GM21447 (cell line): ENCODE measurements around the gene MEGF9.

Source experiments
- ATAC-seq: cut with Tn5 transposase; IDR thresholded peaks from one replicate; pipeline ENCODE4 v1.9.1; 2021; ENCODE audit not compliant: unreplicated experiment

Gene MEGF9

GRCh38 chr9:120733190-120733589 is 18.9 kb upstream of the MEGF9 start:
- ATAC-seq, result no peak

DNA sequence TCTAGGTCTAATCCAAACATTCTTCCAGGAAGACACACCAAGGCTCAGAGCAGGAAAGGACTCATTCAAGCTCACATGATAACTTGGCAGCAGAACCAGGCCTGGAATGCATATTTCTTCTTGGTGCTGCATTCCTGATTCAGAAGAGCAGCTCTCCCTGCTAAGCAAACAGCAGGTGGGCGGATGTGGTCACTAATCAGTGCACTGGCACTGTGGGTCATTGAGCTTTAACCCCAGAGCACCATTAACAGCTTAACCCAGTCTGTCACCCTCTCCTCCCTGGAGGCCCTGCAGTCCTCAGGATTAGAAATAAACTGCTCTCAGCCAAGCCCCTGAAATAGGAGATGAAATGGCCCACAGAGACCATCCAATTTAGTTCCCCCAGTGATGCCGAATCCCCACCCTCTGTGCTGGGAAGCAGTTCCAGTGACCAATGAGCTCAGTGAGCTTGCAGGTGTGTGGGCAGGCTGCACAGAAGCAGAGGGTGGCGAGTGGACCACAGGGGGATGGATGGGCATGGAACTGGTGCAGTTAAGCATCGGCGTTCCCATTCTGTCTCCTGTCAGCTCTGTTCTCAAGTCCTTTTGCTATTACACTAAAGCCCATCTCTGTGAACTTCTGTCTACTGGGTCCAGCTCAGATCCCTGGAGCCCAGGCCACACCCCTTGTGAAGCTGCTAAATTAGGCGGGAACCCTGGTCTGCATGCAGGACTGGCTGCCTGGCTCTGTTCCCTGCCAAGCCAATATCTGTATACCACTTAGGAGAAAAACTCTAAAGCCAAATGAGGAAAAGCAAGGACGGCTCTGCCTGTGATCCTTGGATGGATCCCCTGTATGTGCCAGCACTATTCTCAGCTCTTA is 16.6 kb upstream of the MEGF9 start:
- no peak for ATAC-seq

GRCh38 chr9:120729791-120730241 is 15.5 kb upstream of the MEGF9 start:
- no peak for ATAC-seq

- no peak for ATAC-seq
Observed at GRCh38 chr9:120726484-120726883, 12.2 kb upstream of the MEGF9 start.

GRCh38 chr9:120725907-120726306 is 11.6 kb upstream of the MEGF9 start:
- no peak for ATAC-seq

DNA sequence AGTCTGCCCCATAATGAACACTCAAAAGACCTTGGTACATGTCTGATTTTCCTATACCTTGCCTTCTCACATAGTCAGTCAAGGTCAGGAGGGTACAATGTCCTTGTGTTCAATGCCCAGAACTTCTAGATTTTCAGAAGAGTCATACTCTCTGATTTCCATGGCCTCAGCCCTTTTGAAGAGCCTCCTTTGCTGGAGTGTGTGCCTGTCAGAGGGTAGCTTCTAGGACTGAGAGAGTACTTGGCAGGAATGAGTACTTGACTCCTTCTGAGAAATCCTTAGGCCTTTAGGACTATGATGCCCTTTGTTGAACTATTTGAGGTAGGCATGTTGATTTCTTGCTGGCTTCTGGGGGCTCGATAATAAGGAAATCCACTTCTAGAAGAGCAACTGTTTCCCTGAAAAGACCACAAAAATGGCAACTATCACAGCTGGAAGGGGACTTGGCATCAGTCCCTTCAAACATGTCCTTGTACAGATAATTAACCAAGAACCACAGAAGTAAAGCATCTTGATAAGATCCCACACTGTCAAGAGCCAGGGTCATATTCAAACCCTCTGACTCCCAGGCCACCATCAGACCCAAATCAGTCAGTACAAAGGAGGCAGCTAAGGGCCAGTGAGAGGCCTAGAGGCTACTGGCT is 10.6 kb upstream of the MEGF9 start:
- ATAC-seq, result no peak

GRCh38 chr9:120723565-120723964 is 9.3 kb upstream of the MEGF9 start:
- ATAC-seq, result no peak

GRCh38 chr9:120720404-120720803 is 6.1 kb upstream of the MEGF9 start:
- no peak for ATAC-seq

- ATAC-seq, result no peak
Observed at GRCh38 chr9:120718316-120718715, 4.0 kb upstream of the MEGF9 start.

DNA sequence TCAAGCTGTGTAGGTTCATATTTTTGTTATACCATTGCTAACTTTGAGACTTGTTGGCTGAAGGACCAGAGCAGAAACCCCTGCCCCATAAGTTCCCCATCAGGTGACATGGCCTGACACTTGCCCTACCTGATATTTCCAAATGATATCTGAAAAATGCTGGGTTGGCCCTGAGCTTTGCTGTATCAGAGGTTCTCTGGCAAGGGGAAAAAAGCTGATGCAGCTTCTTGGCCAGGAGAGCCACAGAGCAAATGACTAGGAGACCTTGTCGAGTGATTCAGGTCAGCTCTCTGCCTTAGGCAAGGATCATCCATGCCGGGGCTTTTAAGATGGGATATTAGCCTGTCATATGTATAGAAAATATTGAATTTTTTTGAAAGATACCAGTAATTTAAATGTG is 2.9 kb upstream of the MEGF9 start:
- no peak for ATAC-seq

DNA sequence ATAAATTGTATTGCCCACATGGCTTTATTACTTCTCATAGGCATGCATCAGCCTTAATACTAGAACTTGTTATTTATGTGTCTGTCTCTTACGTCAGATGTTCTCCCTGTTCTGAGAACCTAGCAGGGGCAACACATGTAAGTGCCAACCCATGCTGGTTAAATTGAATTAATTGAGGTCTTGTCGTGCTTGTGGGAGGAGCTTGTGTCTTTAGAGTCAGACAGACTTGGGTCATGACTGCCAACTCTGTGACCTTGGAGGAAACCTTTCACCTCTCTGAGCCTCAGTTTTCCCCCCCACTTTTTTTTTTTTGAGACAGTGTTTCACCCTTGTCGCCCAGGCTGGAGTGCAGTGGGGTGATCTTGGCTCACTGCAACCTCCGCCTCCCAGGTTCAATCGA is 2.2 kb upstream of the MEGF9 start:
- ATAC-seq, result no peak

- no peak for ATAC-seq
Observed at GRCh38 chr9:120715389-120715924, 1.2 kb upstream of the MEGF9 start.

DNA sequence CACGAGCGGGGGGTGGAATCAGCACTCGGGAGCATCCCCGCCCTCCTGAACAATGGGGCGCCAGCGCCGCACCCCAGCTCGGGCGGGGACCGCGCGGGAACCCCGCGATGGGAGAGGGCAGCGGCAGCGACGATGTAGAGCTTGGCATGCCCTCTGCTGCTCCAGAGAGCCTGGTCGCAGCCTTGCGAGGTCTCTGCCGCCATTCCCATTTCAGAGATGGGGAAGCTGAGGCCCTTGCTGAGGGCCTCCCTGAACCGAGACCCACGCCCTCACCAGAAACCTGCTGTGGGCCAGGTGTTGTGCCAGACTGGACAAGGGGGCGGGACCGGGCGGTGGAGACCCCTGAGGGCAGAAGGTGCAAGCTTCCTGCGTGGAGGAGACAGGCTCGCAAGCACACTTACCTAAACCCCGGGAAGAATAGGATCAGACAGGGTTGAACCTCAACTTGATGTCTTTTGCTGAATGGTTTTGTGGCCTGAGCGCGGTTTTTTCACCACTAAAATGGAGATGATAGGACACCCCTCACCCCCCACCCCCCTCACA is 647 bp upstream of the MEGF9 start:
- ATAC-seq, result peak; percentile 26

GRCh38 chr9:120713257-120714087 is 798 bp downstream of the MEGF9 start:
- no peak for ATAC-seq

DNA sequence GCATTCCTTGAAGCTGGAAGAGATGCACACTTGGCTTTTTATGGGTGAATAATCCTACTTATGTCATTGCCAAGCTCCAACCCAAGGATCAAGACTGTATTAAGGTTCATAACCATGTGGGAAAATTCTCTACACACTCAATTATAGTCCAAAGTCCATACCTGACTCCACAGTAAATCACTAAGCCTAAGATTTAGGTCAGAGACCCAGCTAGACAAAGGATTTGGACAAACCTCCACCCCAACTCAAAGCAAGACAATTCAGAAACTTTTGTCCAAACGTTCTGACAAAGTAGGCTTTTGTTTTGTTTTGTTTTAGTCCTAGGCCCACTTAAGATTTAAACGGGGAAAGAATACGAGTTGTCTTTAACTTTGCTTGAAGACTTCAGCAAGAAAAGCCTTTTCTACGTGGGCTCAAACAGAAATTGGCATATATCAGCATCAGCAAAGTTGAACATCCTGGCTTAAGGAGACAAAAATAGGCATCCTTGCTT is 1.7 kb downstream of the MEGF9 start:
- no peak for ATAC-seq

DNA sequence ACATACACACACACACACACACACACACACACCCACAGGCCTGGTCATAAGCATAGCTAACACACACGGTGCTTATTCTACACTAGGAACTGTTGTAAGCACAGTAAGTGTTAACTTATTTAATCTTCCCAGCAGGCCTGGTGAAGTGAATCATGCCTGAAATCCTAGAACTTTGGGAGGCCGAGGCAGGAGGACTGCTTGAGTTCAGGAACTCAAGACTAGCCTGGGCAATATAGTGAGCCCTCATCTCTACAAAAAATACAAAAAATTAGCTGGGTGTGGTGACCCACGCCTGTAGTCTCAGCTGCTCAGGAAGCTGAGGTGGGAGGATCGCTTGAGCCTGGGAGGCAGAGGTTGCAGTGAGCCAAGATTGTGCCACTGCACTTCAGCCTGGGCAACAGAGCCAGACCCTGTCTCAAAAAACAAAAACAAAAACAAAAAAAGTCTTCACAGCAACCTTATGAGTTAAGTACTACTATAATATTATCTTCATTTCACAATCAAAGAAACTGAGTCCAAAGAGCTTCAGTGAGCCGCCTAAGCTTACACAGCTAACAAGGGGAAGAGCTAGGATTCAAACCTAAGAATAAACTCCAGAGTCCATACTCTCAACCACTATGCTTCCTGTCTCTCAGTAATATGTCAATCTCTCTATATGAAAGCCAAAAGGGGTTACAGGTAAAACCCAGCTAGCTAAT is 2.3 kb downstream of the MEGF9 start:
- ATAC-seq, result no peak

DNA sequence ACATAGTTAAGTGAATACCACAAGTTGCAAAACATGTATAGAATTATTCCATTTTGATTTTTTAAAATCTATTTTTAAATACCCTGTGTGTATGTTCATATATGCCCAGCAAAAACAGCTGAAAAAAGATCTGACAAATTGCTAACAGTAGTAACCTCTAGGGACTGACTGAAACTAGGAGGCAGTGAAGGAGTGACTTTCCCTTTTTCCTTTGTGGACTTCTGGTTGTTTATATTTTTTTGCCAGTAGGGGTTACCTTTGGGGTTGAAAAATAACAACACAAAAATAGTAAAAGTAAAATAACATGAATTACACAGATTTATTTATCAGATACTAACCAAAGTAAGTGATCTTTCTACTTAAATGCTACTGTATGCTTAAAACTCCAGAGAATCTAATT is 2.9 kb downstream of the MEGF9 start:
- ATAC-seq, result no peak

GRCh38 chr9:120710110-120710981 is 3.9 kb downstream of the MEGF9 start:
- ATAC-seq, result no peak

DNA sequence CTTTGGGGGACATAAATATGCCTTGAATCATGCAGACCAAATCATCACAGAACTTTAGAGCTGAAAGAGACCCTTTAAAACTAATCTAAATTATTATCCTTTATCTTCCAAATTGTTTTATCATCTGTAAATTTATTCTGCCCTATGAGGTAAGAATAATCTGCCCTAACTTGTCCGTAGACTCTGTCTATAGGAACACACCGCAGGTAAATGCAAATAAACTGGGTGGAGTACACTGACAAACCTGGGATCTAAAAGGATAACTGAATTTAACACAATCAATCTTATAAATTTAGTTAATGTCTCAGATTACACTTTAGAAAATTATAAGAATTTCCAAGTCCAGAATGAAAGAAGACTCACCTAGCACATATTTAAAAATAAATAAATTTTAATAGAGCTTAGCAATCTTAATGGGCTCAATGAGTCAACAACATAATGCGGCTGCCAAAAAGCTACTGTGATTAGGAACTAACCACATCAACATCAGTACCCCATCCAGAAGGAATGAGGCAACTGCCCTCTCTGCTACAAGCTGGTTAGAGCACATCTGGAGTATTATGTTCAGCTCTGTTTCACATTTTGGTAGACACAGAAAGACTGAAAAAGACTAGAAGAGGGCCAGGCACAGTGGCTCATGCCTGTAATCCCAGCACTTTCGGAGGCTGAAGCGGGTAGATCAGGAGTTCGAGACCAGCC is 5.6 kb downstream of the MEGF9 start:
- no peak for ATAC-seq
